Ishikawa (cell line): ENCODE data around the gene RGS12.

Experiments used
- CEBPB ChIP-seq: IDR thresholded peaks from 2 replicates; pipeline ENCODE4 v1.6.1; 2012
- CREB1 ChIP-seq: IDR thresholded peaks from 2 replicates; pipeline ENCODE4 v1.6.1; 2012; ENCODE audit warnings: low read depth
- EP300 ChIP-seq: IDR thresholded peaks from 2 replicates; pipeline ENCODE4 v1.6.1; 2012; ENCODE audit warnings: borderline replicate concordance
- FOXM1 ChIP-seq: IDR thresholded peaks from 2 replicates; pipeline ENCODE4 v1.6.1; 2012; ENCODE audit warnings: low read depth, borderline replicate concordance
- RAD21 ChIP-seq: IDR thresholded peaks from 2 replicates; pipeline ENCODE4 v1.6.1; 2012; ENCODE audit warnings: low read depth
- TAF1 ChIP-seq: IDR thresholded peaks from 2 replicates; pipeline ENCODE4 v1.6.1; 2012; ENCODE audit warnings: low read depth, mild to moderate bottlenecking
- TCF12 ChIP-seq: IDR thresholded peaks from 2 replicates; pipeline ENCODE4 v1.6.1; 2012; ENCODE audit warnings: low read depth
- TEAD4 ChIP-seq: IDR thresholded peaks from 2 replicates; pipeline ENCODE4 v1.6.1; 2012
- YY1 ChIP-seq: IDR thresholded peaks from 2 replicates; pipeline ENCODE4 v1.6.1; 2012; ENCODE audit warnings: low read depth
- TF ChIP-seq, protein P1 (sequence below): IDR thresholded peaks from 2 replicates; pipeline ENCODE4 v1.6.1; 2012; ENCODE audit warnings: low read depth, mild to moderate bottlenecking
- TF ChIP-seq, protein P2 (sequence below): IDR thresholded peaks from 2 replicates; pipeline ENCODE4 v1.6.1; 2012

DNA sequence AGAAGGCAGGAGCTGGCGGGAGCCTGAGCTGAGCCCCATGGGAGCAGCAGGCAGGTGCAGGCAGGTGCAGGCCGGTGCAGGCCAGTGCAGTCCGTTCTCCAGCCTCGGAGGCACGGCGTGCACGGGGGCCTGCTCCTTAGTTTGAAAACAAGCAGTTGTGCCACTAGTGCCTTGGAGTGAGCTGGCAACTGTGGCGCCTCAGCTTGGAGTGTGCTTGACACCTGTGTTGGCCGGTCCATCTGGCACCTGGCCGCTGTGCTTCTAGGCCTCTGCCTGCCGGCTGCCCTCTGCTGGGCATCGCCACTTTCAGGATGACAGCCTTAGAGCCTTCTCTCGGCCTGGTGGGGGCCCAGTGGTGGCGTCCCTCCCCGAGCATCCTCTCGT lies 47.9 kb downstream of the RGS12 start:
- TF ChIP-seq RAD21 (peak; percentile 16; the same call in 1 of the 2 replicates), CEBPB (no peak), CREB1 (no peak), TAF1 (no peak), YY1 (no peak), TCF12 (no peak), FOXM1 (no peak), EP300 (no peak), TEAD4 (no peak)
- TF ChIP-seq, protein P1, sequence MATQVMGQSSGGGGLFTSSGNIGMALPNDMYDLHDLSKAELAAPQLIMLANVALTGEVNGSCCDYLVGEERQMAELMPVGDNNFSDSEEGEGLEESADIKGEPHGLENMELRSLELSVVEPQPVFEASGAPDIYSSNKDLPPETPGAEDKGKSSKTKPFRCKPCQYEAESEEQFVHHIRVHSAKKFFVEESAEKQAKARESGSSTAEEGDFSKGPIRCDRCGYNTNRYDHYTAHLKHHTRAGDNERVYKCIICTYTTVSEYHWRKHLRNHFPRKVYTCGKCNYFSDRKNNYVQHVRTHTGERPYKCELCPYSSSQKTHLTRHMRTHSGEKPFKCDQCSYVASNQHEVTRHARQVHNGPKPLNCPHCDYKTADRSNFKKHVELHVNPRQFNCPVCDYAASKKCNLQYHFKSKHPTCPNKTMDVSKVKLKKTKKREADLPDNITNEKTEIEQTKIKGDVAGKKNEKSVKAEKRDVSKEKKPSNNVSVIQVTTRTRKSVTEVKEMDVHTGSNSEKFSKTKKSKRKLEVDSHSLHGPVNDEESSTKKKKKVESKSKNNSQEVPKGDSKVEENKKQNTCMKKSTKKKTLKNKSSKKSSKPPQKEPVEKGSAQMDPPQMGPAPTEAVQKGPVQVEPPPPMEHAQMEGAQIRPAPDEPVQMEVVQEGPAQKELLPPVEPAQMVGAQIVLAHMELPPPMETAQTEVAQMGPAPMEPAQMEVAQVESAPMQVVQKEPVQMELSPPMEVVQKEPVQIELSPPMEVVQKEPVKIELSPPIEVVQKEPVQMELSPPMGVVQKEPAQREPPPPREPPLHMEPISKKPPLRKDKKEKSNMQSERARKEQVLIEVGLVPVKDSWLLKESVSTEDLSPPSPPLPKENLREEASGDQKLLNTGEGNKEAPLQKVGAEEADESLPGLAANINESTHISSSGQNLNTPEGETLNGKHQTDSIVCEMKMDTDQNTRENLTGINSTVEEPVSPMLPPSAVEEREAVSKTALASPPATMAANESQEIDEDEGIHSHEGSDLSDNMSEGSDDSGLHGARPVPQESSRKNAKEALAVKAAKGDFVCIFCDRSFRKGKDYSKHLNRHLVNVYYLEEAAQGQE, result no peak
- TF ChIP-seq, protein P2, sequence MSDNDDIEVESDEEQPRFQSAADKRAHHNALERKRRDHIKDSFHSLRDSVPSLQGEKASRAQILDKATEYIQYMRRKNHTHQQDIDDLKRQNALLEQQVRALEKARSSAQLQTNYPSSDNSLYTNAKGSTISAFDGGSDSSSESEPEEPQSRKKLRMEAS, result no peak
